Kidney (tissue), 14 donors: ENCODE data around the gene KLHL5. TPM values are rescaled to one million over a fixed set of nuclear protein-coding genes. Genes with fewer than 3 reads are reported as not detected.

Experiments
- DNase-seq, 5 donors: peaks; one replicate each; pipeline ENCODE4 v3.0.0-alpha.2; 2013 to 2020
- FAIRE-seq: peaks from 2 replicates; lab custom pipeline; 2012; peaks lifted over from hg19 to GRCh38; lab: Jason Lieb, UNC
- H3K27ac ChIP-seq, 2 donors: one replicate each; pipeline ENCODE4 v1.7.0; 2013; ENCODE audit warnings: low read depth in 2 of 2, low read length in 2 of 2, inconsistent platforms in 1 of 2
- H3K27me3 ChIP-seq: one replicate; pipeline ENCODE4 v1.7.1; 2013; ENCODE audit warnings: low read length, inconsistent platforms; ENCODE audit not compliant: control insufficient read depth, insufficient read depth
- H3K36me3 ChIP-seq, 3 donors: one replicate each; pipeline versions ENCODE4 v1.7.0 to v1.7.1; 2013; ENCODE audit warnings: low read length in 3 of 3, control low read depth in 1 of 3, inconsistent platforms in 1 of 3; ENCODE audit not compliant: insufficient read depth in 3 of 3, control insufficient read depth in 2 of 3
- H3K4me1 ChIP-seq, 3 donors: one replicate each; pipeline versions ENCODE4 v1.7.0 to v1.7.1; 2013; ENCODE audit warnings: low read length in 3 of 3, inconsistent platforms in 1 of 3, low read depth in 1 of 3; ENCODE audit not compliant: control insufficient read depth in 2 of 3, insufficient read depth in 2 of 3
- H3K4me3 ChIP-seq, 3 donors: one replicate each; pipeline versions ENCODE4 v1.7.0 to v1.8.1; 2013; ENCODE audit warnings: low read length in 3 of 3, control low read depth in 1 of 3, inconsistent platforms in 1 of 3
- H3K9ac ChIP-seq, 3 donors: one replicate each; pipeline versions ENCODE4 v1.7.0 to v1.7.1; 2013; ENCODE audit warnings: low read length in 3 of 3, control low read depth in 1 of 3, inconsistent platforms in 1 of 3
- H3K9me3 ChIP-seq, 3 donors: one replicate each; pipeline versions ENCODE4 v1.7.0 to v1.7.1; 2013; ENCODE audit warnings: low read length in 3 of 3, control low read depth in 1 of 3, inconsistent platforms in 1 of 3; ENCODE audit not compliant: control insufficient read depth in 2 of 3, insufficient read depth in 1 of 3
- CTCF ChIP-seq: IDR thresholded peaks from 3 replicates; pipeline ENCODE4 v1.5.1; 2012; ENCODE audit warnings: mild to moderate bottlenecking, moderate library complexity, borderline replicate concordance; ENCODE audit not compliant: insufficient read depth; ENCODE audit errors: extremely low read depth
- intact Hi-C: fragments of 100-400 bp; cut with DNase I; formaldehyde crosslinking; loops from one replicate; pipeline ENCODE4 v1.11.1; 2022
- polyA plus RNA-seq: library from polyadenylated mRNA; stranded (reverse); fragments of 350-450 nt; fragmentation: Illumina TruSeq; extraction: RNeasy Lipid Tissue Mini Kit (QIAGEN cat#74804); gene quantifications from one replicate; pipeline ENCODE4 v1.2.3, GENCODE V29; 2014; ENCODE audit warnings: low read depth, low replicate concordance; ENCODE audit not compliant: insufficient read depth
- total RNA-seq: library from RNA; stranded (reverse); fragmentation: NEBNext Ultra II Directional; extraction: Animal tissue kit (Norgen Biotek cat#: 25700); gene quantifications from one replicate; pipeline ENCODE4 v1.2.1, GENCODE V29; 2021
- donor health status: control.
- donor health status: control.
- donor health status: control.
- donor health status: control.
- donor health status: control.
- donor health status: DM: yes; HTN: yes; CAD: no.
- donor health status: Normal renal cell carcinoma (clear cell type).

Gene KLHL5
- total and polyA plus RNA-seq, 2 donors from 2014 or later, result 12.2 to 47.8 TPM

- DNase-seq (no peak), FAIRE-seq (no peak)
- Histone ChIP-seq H3K4me3 (no peak overlapping the region), H3K9me3 (no peaks in the 10 kb centered on the region), H3K27ac (no peak overlapping the region), H3K4me1 (peaks cover 0 to 2% (median 1%) of the 10 kb centered on the region in 3 donors), H3K9ac (no peak overlapping the region), H3K36me3 (no peaks in the 10 kb centered on the region), H3K27me3 (no peaks in the 10 kb centered on the region)
- intact Hi-C loops, result no loop called here
- TF ChIP-seq CTCF, result no peak
Observed at GRCh38 chr4:39053983-39054382, 8.0 kb upstream of the KLHL5 start.

- intact Hi-C loops, result no loop called here
- DNase-seq, result no peak
- Histone ChIP-seq H3K9ac (no peak overlapping the region), H3K4me1 (peaks cover 0 to 2% (median 0%) of the 10 kb centered on the region in 3 donors), H3K9me3 (no peaks in the 10 kb centered on the region), H3K27me3 (no peaks in the 10 kb centered on the region), H3K36me3 (no peaks in the 10 kb centered on the region), H3K4me3 (no peak overlapping the region), H3K27ac (no peak overlapping the region)
- no peak for FAIRE-seq
- no peak for TF ChIP-seq CTCF
Observed at GRCh38 chr4:39054497-39054896, 7.5 kb upstream of the KLHL5 start.

- Histone ChIP-seq H3K27me3 (no peaks in the 10 kb centered on the region), H3K4me1 (peaks cover 0 to 3% (median 0%) of the 10 kb centered on the region in 3 donors), H3K36me3 (no peaks in the 10 kb centered on the region), H3K9me3 (no peaks in the 10 kb centered on the region), H3K4me3 (no peak overlapping the region), H3K27ac (no peak overlapping the region), H3K9ac (no peak overlapping the region)
- intact Hi-C loops, result no loop called here
- DNase-seq (no peak), FAIRE-seq (no peak)
- no peak for TF ChIP-seq CTCF
Observed at GRCh38 chr4:39056023-39056422, 6.0 kb upstream of the KLHL5 start.

GRCh38 chr4:39061457-39061856, 575 bp upstream of the KLHL5 start:
- Histone ChIP-seq H3K27me3 (no peaks in the 10 kb centered on the region), H3K4me3 (no peak overlapping the region), H3K36me3 (no peaks in the 10 kb centered on the region), H3K9me3 (no peaks in the 10 kb centered on the region), H3K9ac (no peak overlapping the region), H3K27ac (no peak overlapping the region), H3K4me1 (peaks cover 0 to 3% (median 0%) of the 10 kb centered on the region in 3 donors)
- TF ChIP-seq CTCF, result no peak
- FAIRE-seq, result no peak
- intact Hi-C loops, result no loop called here
- no peak for DNase-seq
